Suprapubic skin (tissue), 4 donors: ENCODE results near the gene KCTD5.

Source experiments
- CTCF ChIP-seq, 2 donors: fragments of 200-600 bp in 1 of 2; fragments of 450-650 bp in 1 of 2; sonication (generic) in 1 of 2; IDR thresholded peaks; one replicate each; pipeline ENCODE4 v1.5.1; 2016 to 2019; ENCODE audit warnings: antibody characterized with exemption in 2 of 2, mild to moderate bottlenecking in 1 of 2, moderate library complexity in 1 of 2
- EP300 ChIP-seq: sonication (generic); formaldehyde crosslinking; IDR thresholded peaks from one replicate; pipeline ENCODE4 v1.6.1; 2017; ENCODE audit warnings: antibody characterized with exemption
- POLR2A ChIP-seq, 2 donors: fragments of 450-650 bp; IDR thresholded peaks; one replicate each; pipeline ENCODE4 v1.6.1; 2017; ENCODE audit warnings: antibody characterized with exemption in 2 of 2, mild to moderate bottlenecking in 2 of 2, moderate library complexity in 2 of 2
- POLR2AphosphoS5 ChIP-seq, 3 donors: sonication (generic); formaldehyde crosslinking; IDR thresholded peaks; one replicate each; pipeline ENCODE4 v1.6.1; 2017; ENCODE audit warnings: antibody characterized with exemption in 3 of 3

GRCh38 chr16:2756288-2757015 is 74.1 kb downstream of the KCTD5 start:
- TF ChIP-seq CTCF (IDR thresholded peaks at IDR 0.05) (no peak), EP300 (no peak), POLR2A (IDR thresholded peaks at IDR 0.05) (no peak), POLR2AphosphoS5 (IDR thresholded peaks at IDR 0.05) (no peak)
